Measurements from ENCODE around the gene ZNF592. TPM values are rescaled to one million over a fixed set of nuclear protein-coding genes. Genes with fewer than 3 reads are reported as not detected.

Gene ZNF592
- total RNA-seq, 1 experiment from 2014 or later, result 34.6 TPM

DNA sequence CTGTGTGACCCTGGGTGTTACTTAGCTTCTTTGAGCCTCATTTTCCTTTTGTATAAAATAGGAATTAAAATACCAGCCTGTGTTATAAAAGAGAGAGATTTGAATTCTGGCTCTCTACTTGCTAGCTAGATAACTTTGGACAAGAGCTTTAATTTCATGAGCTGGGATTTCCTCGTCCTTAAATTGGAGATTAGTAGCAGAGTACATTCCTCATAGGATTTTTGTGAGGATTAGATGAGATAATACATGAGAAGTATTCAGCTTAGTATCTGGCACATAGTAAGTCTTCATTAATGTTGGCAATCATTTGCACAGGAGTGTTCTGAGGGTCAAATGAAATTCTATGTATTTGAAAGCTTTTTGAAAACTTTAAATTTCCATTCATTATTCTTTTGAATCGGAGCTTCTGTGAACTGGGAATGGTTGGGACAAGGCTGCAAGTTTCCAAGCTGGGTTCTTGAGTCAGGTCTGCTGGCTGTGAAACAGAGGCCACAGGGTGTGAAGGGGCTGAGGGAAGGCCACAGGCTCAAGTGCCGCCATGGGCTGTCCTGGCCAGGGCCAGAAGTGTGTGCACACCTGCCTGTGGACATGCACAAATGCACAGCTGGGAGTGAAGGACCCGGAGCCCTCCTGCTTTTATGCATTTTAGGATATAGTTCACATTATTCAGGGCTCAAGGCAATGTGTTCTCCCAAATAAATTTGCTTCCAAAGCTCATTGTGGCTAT, 86.0 kb downstream of the ZNF592 start:
- TF ChIP-seq, protein P1, sequence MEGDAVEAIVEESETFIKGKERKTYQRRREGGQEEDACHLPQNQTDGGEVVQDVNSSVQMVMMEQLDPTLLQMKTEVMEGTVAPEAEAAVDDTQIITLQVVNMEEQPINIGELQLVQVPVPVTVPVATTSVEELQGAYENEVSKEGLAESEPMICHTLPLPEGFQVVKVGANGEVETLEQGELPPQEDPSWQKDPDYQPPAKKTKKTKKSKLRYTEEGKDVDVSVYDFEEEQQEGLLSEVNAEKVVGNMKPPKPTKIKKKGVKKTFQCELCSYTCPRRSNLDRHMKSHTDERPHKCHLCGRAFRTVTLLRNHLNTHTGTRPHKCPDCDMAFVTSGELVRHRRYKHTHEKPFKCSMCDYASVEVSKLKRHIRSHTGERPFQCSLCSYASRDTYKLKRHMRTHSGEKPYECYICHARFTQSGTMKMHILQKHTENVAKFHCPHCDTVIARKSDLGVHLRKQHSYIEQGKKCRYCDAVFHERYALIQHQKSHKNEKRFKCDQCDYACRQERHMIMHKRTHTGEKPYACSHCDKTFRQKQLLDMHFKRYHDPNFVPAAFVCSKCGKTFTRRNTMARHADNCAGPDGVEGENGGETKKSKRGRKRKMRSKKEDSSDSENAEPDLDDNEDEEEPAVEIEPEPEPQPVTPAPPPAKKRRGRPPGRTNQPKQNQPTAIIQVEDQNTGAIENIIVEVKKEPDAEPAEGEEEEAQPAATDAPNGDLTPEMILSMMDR (conservative IDR thresholded peaks at IDR 0.05), result no peak
- no CpG with 5 or more reads among the region's 4 CpGs for WGBS (ENCODE audit: extremely low coverage, insufficient read length, low lambda C conversion rate)

More for the DNA sequence above, 86.0 kb downstream of the ZNF592 start:
- H3K9ac ChIP-seq (ENCODE audit: extremely low read depth, insufficient read length, low read length), result no peak overlapping the region
- H4K8ac ChIP-seq (replicated peaks; ENCODE audit: insufficient read length, low read depth, low read length), result no peak overlapping the region
- no peaks in the 10 kb centered on the region for H3K9me3 ChIP-seq (ENCODE audit: control insufficient read depth, low read depth, low read length)
- no peaks in the 10 kb centered on the region for H3K9me3 Mint-ChIP-seq
- H3K27ac Mint-ChIP-seq, result no peak overlapping the region; a peak in 1 of 7 replicates
- H2AFZ ChIP-seq (ENCODE audit: low read length), result no peak overlapping the region
- H3K4me1 Mint-ChIP-seq, result no peaks in the 10 kb centered on the region
- H2BK12ac ChIP-seq (ENCODE audit: insufficient read length, low read depth, low read length), result no peak overlapping the region
- H3K79me1 ChIP-seq (ENCODE audit: insufficient read depth, low read depth, low read length, poor library complexity, severe bottlenecking), result no peaks in the 10 kb centered on the region
- H3K4ac ChIP-seq (ENCODE audit: low read depth, low read length), result no peak overlapping the region
- H3K27ac ChIP-seq (ENCODE audit: insufficient read length, low read depth, low read length), result no peak overlapping the region
- H3K14ac ChIP-seq (ENCODE audit: insufficient read depth, low read length), result no peak overlapping the region
- H4K20me1 ChIP-seq (ENCODE audit: control insufficient read depth, insufficient read depth, insufficient read length), result no peaks in the 10 kb centered on the region
- no peak overlapping the region for H3K4me3 Mint-ChIP-seq
- no peak for DNase-seq
- H3K18ac ChIP-seq (ENCODE audit: insufficient read length, low read depth, low read length), result no peak overlapping the region
- H3K23me2 ChIP-seq (ENCODE audit: insufficient read length, low read depth, low read length, poor library complexity, severe bottlenecking), result no peaks in the 10 kb centered on the region
- H2BK15ac ChIP-seq (ENCODE audit: low read depth, low read length), result no peak overlapping the region
- H2AK5ac ChIP-seq (ENCODE audit: insufficient read length, low read length), result no peak overlapping the region
- no peaks in the 10 kb centered on the region for H3K79me2 ChIP-seq (ENCODE audit: insufficient read depth, low read length)
- H3K36me3 Mint-ChIP-seq (ENCODE audit: insufficient read depth in 1 of 3, low read depth in 3 of 3), result peaks cover 0 to 25% (median 5%) of the 10 kb centered on the region in 3 experiments; a peak in 3 of 7 replicates
- H2BK120ac ChIP-seq (ENCODE audit: low read depth, low read length, poor library complexity, severe bottlenecking), result no peak overlapping the region
- H2BK20ac ChIP-seq (ENCODE audit: low read depth, low read length, poor library complexity, severe bottlenecking), result no peak overlapping the region
- no peak overlapping the region for H3K56ac ChIP-seq (ENCODE audit: insufficient read length, low read depth, low read length)
- no peak overlapping the region for H3T11ph ChIP-seq (ENCODE audit: low read length)
- H3K4me1 ChIP-seq (ENCODE audit: insufficient read depth, low read length), result no peaks in the 10 kb centered on the region
- no peak overlapping the region for H3K23ac ChIP-seq (ENCODE audit: insufficient read length, low read depth, low read length)
- H3K27me3 ChIP-seq (ENCODE audit: insufficient read depth, low read length), result no peaks in the 10 kb centered on the region
- H4K91ac ChIP-seq (ENCODE audit: insufficient read length, low read depth, low read length), result no peak overlapping the region
- H3K27me3 Mint-ChIP-seq (ENCODE audit: low read depth), result no peaks in the 10 kb centered on the region
- H2BK5ac ChIP-seq (ENCODE audit: insufficient read length, low read length), result no peak overlapping the region
- H4K5ac ChIP-seq (ENCODE audit: insufficient read length, low read depth, low read length), result no peak overlapping the region
- no peak overlapping the region for H3K4me2 ChIP-seq (ENCODE audit: insufficient read depth, insufficient read length, low read length)

Measured in H9 (cell line).